Endodermal cell (in vitro differentiated cells): ENCODE data around the gene KIF25. TPM values are rescaled to one million over a fixed set of nuclear protein-coding genes. Genes with fewer than 3 reads are reported as not detected.

Experiments used
- DNase-seq: peaks from one replicate; pipeline ENCODE4 v3.0.0-alpha.2; 2017
- H3K27ac ChIP-seq: 2 replicates; pipeline ENCODE4 v1.5.1; 2013; ENCODE audit warnings: mild to moderate bottlenecking, low read depth, low read length, moderate library complexity
- H3K27me3 ChIP-seq: 2 replicates; pipeline ENCODE4 v1.6.1; 2013; ENCODE audit warnings: mild to moderate bottlenecking, low read length, moderate library complexity; ENCODE audit not compliant: insufficient read depth, control insufficient read depth, poor library complexity, severe bottlenecking
- H3K36me3 ChIP-seq: 2 replicates; pipeline ENCODE4 v1.7.0; 2013; ENCODE audit warnings: mild to moderate bottlenecking, low read length, moderate library complexity; ENCODE audit not compliant: control insufficient read depth, insufficient read depth
- H3K4me1 ChIP-seq: one replicate; pipeline ENCODE4 v1.7.0; 2013; ENCODE audit warnings: low read length; ENCODE audit not compliant: control insufficient read depth, insufficient read depth
- H3K4me3 ChIP-seq: 2 replicates; pipeline ENCODE4 v1.5.1; 2013; ENCODE audit warnings: mild to moderate bottlenecking, low read length, moderate library complexity
- H3K9ac ChIP-seq: 2 replicates; pipeline ENCODE4 v1.6.1; 2013; ENCODE audit warnings: mild to moderate bottlenecking, low read length, moderate library complexity; ENCODE audit not compliant: poor library complexity, severe bottlenecking; ENCODE audit errors: extremely low read depth
- H3K9me3 ChIP-seq: 2 replicates; pipeline ENCODE4 v1.6.1; 2013; ENCODE audit warnings: mild to moderate bottlenecking, low read length, moderate library complexity; ENCODE audit not compliant: control insufficient read depth
- H3K27ac Mint-ChIP-seq: 2 replicates; pipeline ENCODE4 v1.8.0; 2020; ENCODE audit warnings: mixed read lengths
- H3K27me3 Mint-ChIP-seq: 2 replicates; pipeline ENCODE4 v1.8.0; 2021; ENCODE audit warnings: mild to moderate bottlenecking, mixed read lengths; ENCODE audit not compliant: insufficient read depth
- H3K36me3 Mint-ChIP-seq: 2 replicates; pipeline ENCODE4 v1.8.0; 2020; ENCODE audit warnings: low read depth, mixed read lengths
- H3K4me1 Mint-ChIP-seq: 2 replicates; pipeline ENCODE4 v1.8.0; 2020; ENCODE audit warnings: mixed read lengths
- H3K4me3 Mint-ChIP-seq: 2 replicates; pipeline ENCODE4 v1.8.0; 2020; ENCODE audit warnings: mild to moderate bottlenecking, moderate library complexity, mixed read lengths
- H3K9me3 Mint-ChIP-seq: 2 replicates; pipeline ENCODE4 v1.8.0; 2020; ENCODE audit warnings: mild to moderate bottlenecking, mixed read lengths
- CTCF ChIP-seq: fragments of 200-600 bp; sonication (generic); conservative IDR thresholded peaks from 2 replicates; pipeline ENCODE4 v1.5.0; 2021; ENCODE audit warnings: antibody characterized with exemption, mild to moderate bottlenecking
- WGBS, 2 experiments: methylation state at CpG; one replicate each; pipeline versions ENCODE4 v1.1.5 to v1.1.7; 2013; ENCODE audit warnings: missing lambda C conversion rate in 2 of 2, mixed read lengths in 1 of 2; ENCODE audit not compliant: insufficient coverage in 1 of 2, insufficient read length in 1 of 2; 5-methylcytosine and 5-hydroxymethylcytosine counted together
- long read RNA-seq, 4 experiments: library from polyadenylated mRNA in 2 of 4; library from RNA in 1 of 4; library from capped mRNA in 1 of 4; stranded (forward) in 3 of 4; unstranded in 1 of 4; transcript quantifications; one replicate each; pipeline ENCODE4 v2.0.0, GENCODE V29; 2020 to 2021; ENCODE audit warnings: inconsistent platforms in 1 of 4
- polyA plus RNA-seq, 2 experiments: library from polyadenylated mRNA; stranded (reverse); fragments of 50-300 nt; gene quantifications; one replicate each; pipeline ENCODE4 v1.2.3, GENCODE V29; 2013
- total RNA-seq, 2 donors: library from RNA; stranded (reverse); fragmentation: NEBNext Ultra II Directional in 1 of 2; extraction: Animal tissue kit (Norgen Biotek cat#: 25700) in 1 of 2; gene quantifications; 2 replicates in 1 of 2; 3 replicates in 1 of 2; pipeline ENCODE4 v1.2.1, GENCODE V29; 2021

The KIF25 gene
- total RNA-seq: 1 to 10 TPM in 1 of 2 donors, not detected in 1; 1.3 TPM
- 0.53 TPM for polyA plus RNA-seq (2013, experiment 1 of 2)
- 0.79 TPM for polyA plus RNA-seq (2013, experiment 2 of 2)
- long read RNA-seq, experiment 1: 0 reads
- long read RNA-seq, experiment 2: 0 reads
- long read RNA-seq, experiment 3: 0 reads
- long read RNA-seq, experiment 4: 0 reads

DNA sequence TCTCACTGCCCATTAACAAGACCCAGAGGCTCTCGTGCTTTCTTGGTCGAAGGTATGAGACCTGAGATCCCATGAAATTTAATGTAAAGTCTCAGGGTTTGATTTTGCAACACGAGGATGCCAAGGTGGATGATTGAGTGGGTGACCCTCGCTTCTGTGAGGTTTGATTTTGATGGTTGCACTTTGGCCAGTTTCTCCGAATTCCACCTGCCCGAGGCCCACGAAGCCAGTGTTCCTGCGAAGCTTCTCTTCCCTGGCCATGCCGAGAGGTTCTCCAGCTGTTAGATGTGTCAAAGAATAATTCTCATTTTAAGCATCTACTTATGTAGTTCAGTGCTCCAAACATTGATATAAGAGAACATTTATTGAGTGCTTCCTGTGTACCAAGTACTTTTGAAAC, at the start of gene KIF25:
KIF25 (plus strand) TSS at position 30 of the 400 bp plus-strand sequence. CDS start 31,915 bp downstream, outside the sequence.
- no peaks in the 10 kb centered on the region for H3K9me3 ChIP-seq
- H3K27me3 Mint-ChIP-seq: peaks cover 2% of the 10 kb centered on the region
- TF ChIP-seq CTCF: no peak
- no peak within 1 kb of the TSS for H3K4me3 ChIP-seq
- no peaks in the 10 kb centered on the region for H3K36me3 Mint-ChIP-seq
- WGBS, 2 experiments: 93% methylated on average over 3 to 9 of the region's 9 CpGs
- H3K4me1 Mint-ChIP-seq: no peaks in the 10 kb centered on the region
- H3K36me3 ChIP-seq: no peaks in the 10 kb centered on the region
- H3K4me3 Mint-ChIP-seq: no peak within 1 kb of the TSS
- H3K9me3 Mint-ChIP-seq: peaks cover 1% of the 10 kb centered on the region
- no peaks in the 10 kb centered on the region for H3K27me3 ChIP-seq
- no peak within 1 kb of the TSS for H3K27ac Mint-ChIP-seq
- DNase-seq: no peak
- no peak within 1 kb of the TSS for H3K27ac ChIP-seq
- no peaks in the 10 kb centered on the region for H3K4me1 ChIP-seq
- H3K9ac ChIP-seq: no peak within 1 kb of the TSS

DNA sequence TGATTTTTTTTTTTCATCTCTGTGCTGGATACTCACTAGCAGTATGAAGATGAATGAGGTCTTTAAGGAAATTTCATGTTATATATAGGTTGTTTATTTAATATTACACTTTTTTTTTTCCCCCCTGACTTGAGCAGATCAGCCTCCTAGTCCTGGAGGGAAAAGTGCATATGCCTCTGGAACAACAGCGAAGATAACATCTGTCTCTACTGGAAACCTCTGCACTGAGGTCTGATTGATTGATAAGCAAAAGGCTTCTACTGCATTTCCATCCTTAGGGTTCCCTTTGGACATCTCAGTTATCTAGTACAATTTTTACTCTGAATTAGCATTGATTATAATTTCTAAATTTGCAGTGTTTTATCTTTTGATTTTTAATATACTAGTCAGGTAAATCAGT, 49.8 kb upstream of the KIF25 start:
- Mint-ChIP-seq H3K9me3 (no peaks in the 10 kb centered on the region), H3K36me3 (peaks cover 78% of the 10 kb centered on the region), H3K27me3 (no peaks in the 10 kb centered on the region), H3K4me1 (no peaks in the 10 kb centered on the region), H3K4me3 (no peak overlapping the region), H3K27ac (no peak overlapping the region)
- Histone ChIP-seq H3K4me3 (no peak overlapping the region), H3K9me3 (no peaks in the 10 kb centered on the region), H3K4me1 (no peaks in the 10 kb centered on the region), H3K36me3 (peaks cover 95% of the 10 kb centered on the region), H3K27me3 (no peaks in the 10 kb centered on the region), H3K27ac (no peak overlapping the region), H3K9ac (no peak overlapping the region)
- DNase-seq: no peak
- WGBS, 2 experiments: 97% methylated on average over 1 of the region's 1 CpG; no CpG with 5 or more reads in 1 of the 2 experiments
- no peak for TF ChIP-seq CTCF

DNA sequence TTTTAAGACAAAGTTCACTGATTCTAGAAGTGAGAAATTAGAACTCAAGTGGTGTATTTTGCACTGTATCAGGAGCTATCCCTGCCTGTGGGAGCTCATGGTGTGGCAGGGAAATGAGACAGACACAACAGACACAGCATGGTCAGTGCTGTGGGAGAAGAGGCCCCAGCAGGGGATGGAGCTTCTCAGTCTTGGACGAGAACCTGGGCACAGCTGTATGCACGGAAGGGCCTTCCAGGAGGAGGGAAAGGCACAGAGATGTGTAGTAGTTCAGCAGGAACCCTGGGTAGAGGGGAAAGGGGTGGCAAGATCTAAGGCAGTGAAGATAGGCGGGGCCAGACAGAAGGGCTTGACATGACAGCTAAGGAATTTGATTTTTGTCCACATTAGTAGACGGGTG, 48.8 kb upstream of the KIF25 start:
- TF ChIP-seq CTCF: no peak
- 91 to 95% methylated on average over 4 of the region's 4 CpGs for WGBS, 2 experiments
- H3K9me3 Mint-ChIP-seq: no peaks in the 10 kb centered on the region
- H3K4me1 Mint-ChIP-seq: no peaks in the 10 kb centered on the region
- no peaks in the 10 kb centered on the region for H3K27me3 ChIP-seq
- no peaks in the 10 kb centered on the region for H3K9me3 ChIP-seq
- H3K27ac Mint-ChIP-seq: no peak overlapping the region
- no peaks in the 10 kb centered on the region for H3K27me3 Mint-ChIP-seq
- H3K9ac ChIP-seq: no peak overlapping the region
- no peak overlapping the region for H3K27ac ChIP-seq
- peaks cover 72% of the 10 kb centered on the region for H3K36me3 Mint-ChIP-seq
- H3K4me3 ChIP-seq: no peak overlapping the region
- no peaks in the 10 kb centered on the region for H3K4me1 ChIP-seq
- peaks cover 95% of the 10 kb centered on the region for H3K36me3 ChIP-seq
- no peak overlapping the region for H3K4me3 Mint-ChIP-seq
- DNase-seq: no peak
